ENCODE results near the gene DYNC2H1.
A peak's percentile ranks its signal among the peaks of the same experiment; 100 is the strongest.
"Not testable (repeated sequence)": the region's sequence is repeated elsewhere in the genome, so short reads cannot be mapped to it uniquely, and the experiment has no call there.

The DYNC2H1 gene

DNA sequence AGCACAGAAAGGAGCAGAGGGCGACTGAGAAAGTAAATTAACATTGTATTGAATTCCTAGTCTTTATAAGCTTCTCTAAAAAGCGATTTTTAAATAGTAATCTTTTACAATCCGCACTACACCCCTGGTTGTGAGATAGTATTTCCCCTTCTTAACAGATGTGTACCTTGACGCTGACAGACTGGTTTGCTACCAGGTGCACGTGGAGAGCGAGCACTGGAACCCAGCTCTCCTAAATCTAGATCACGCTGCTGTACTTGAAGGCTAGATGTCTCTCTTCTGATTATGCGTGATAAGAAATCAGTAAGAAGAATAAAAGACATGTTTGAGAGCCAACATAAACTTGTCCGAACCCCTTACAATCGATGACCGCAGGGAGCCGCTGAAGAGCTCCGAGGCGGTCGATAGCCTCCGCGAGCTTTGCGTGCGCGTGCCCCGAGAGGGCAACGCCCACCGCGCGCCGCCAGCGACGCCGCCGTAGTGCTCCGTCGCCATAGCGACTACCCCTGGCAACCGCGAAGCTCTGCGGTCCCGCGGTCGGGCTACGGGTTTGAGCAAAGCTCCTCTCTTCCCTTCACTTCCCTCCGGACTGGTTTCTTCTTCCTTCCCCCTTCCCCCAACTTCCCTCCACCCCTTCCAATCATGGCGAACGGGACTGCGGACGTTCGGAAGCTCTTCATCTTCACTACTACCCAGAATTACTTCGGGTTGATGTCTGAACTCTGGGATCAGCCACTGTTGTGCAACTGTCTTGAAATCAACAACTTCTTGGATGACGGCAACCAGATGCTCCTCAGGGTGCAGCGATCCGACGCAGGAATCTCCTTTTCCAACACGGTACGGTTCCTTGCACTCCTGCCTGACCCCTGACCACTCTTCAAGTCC is at the start of gene DYNC2H1:
TSS of gene DYNC2H1 (plus strand) at position 494 of the 885 bp plus-strand sequence. CDS start at position 643, 149 bp downstream.
- peak; percentile 80 to 81 for DNase-seq

DNA sequence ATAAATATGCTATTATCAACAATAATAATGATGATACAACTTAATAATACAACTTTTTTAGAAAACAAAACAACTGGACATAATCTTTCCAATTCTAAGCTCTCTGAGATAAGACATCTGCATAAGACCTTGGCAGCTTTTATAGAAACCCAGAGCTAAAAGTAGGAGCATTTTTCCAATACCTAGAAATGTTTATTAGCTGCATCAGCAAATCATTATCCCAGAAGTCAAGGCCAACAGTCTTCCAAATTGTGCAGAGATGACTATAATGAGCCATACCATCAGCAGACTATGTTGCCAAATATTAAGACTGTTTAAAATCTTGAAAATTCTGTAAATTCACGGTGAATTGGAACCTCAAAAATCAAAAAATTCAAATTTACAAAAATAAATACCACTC is 47.6 kb upstream of the DYNC2H1 start:
- DNase-seq, result no peak

DNA sequence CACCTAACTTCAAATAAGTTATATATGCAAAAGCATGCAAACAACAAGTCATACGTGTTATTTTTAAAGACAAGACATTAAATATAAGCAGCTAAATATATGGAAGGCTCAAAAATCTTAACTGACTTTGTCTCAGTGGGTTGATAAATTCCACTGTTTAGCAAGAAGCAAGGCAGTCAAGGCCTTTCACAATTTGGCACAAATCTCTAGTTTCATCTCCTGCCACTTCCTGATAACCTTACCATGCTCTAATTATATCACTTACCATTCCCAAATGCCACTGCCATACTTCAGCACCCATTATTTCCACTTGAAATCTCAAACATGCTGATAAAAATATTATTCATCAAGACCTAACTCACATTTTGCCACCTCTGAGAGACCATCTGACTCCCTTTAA is 42.1 kb upstream of the DYNC2H1 start:
- no peak for DNase-seq

DNA sequence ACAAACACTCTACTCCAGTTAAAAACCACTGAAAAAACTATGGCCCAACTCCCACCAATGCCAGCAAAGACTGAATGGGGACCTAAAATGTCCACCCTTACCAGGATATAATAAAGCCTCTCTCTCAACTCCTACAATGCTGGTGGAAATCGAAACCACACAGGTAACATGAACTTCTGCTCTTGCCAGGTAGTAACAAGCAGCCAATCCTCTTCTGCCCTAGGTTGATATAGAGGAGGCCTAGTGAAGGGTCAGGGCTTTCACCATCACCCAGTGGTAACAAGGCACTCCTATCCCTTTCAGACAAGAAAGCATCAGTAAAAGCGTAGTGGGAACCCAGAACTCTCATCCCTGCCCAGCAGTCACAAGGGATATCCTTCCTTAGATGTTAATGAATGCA is 39.9 kb upstream of the DYNC2H1 start:
- no peak for DNase-seq

GRCh38 chr11:103070142-103070541 is 39.1 kb upstream of the DYNC2H1 start:
- no peak for DNase-seq

- no peak for DNase-seq
These were observed 38.2 kb upstream of the DYNC2H1 start for GRCh38 chr11:103071008-103071407.

DNA sequence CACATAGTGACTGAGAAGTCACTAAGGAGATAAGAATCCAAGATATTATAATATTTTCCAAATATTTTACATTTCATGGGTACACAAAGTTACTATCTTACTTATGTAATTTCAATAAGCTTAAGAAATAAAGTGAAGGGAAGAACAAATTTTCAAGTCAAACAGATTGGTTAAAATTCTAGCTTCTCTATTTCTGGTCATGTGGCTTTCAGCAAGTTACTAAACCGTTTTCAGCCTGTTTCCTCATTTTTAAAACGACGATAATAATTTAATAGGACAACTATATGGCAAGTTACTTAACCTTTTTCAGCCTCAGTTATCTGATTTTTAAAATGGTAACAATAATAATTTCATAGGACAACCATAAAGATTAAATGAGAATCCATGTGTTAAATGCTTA is 32.9 kb upstream of the DYNC2H1 start:
- DNase-seq, result no peak

GRCh38 chr11:103077554-103077953 is 31.7 kb upstream of the DYNC2H1 start:
- no peak for DNase-seq

GRCh38 chr11:103078710-103079109 is 30.5 kb upstream of the DYNC2H1 start:
- no peak for DNase-seq

- no peak for DNase-seq
These were observed 29.4 kb upstream of the DYNC2H1 start for GRCh38 chr11:103079833-103080232.

DNA sequence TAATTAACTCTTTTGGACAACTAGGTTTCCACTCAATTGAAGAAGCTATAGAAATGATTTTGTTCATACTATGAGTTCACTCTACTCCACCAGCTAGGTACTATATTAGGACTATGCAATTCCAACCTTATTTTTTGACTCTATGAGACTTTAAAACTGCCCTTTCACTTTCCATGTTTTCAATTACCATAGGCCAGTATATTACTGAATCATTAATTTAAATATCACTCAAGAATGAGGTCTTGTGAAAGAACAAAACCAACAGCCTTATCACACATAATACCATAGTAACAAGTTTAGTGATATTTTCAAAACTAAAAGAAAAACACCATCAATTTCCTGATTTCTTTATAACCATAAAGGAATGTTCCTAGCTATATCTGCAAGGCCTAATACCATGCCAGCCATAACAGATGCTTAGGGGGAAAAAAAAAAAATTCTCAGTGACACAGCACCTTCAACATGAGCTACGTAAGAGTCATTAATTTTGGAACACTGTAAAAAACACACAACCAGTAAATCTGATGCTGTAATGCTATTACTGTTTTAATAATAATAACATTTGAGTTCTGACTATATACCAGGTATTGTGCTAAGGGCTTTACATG is 23.4 kb upstream of the DYNC2H1 start:
- no peak for DNase-seq

DNA sequence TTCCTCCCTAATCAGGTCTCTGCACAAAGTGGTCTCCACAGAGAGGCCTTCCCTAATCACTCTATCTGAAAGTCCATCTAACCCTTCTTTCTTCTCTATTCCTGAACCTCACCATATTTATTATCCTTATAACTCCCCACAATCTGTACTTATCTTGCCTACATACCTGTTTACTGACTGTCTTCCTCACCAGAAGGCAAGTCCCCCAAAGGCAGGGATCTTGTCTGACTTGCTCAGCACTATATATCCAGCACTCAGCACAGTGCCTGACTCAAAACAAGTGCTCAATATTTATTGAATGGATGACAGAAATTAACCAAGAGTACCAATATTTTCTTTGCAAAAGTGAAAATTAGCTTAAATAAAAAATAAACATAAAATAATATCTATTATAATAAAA is 22.8 kb upstream of the DYNC2H1 start:
- no peak for DNase-seq

DNA sequence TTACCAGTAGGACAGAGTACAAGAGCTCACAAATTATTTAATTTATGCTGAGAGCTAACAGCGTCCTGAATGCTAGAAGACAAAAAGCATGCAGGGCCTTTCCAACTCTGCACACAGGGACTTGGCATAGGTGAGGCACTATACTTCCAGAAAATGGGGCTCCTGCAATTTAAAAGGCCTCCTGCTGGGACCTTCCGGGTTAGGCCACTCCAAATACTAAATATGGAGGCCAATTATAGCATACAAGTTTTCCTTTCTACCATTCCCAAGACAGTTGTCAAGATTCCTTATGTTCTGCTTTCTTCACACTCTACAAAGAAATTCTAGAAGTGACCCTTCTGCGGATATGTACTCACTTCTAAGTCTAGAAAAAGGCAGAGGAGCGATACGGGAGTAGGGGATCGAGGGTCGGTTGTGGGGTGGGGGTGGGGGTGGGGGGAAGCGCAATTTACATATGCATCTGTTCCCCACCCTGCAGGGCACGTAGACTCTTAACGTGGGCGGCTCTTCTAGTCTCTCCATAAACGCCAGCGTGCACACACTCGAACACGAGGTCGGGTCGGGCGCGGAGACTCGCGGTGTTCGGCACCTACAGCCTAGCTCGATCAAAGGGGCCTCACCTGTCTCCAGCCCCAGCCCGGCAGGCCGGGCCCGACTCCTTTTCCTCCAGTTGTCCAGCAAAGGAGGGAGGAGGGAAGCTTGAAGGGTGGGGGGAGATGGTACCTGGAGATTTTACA is 18.0 kb upstream of the DYNC2H1 start:
- DNase-seq, result peak; percentile 28 to 33

GRCh38 chr11:103091801-103092524 is 17.3 kb upstream of the DYNC2H1 start, which contains the start of gene DCUN1D5:
Gene DCUN1D5 (minus strand): TSS chr11:103092160. CDS start chr11:103091872, 288 bp downstream.
- DNase-seq, result peak; percentile 93

- DNase-seq, result no peak
These were observed 11.9 kb upstream of the DYNC2H1 start for GRCh38 chr11:103097279-103097678.

GRCh38 chr11:103109818-103110388 is 677 bp downstream of the DYNC2H1 start:
- DNase-seq, result peak in 1 of 2 donors; percentile 4

DNA sequence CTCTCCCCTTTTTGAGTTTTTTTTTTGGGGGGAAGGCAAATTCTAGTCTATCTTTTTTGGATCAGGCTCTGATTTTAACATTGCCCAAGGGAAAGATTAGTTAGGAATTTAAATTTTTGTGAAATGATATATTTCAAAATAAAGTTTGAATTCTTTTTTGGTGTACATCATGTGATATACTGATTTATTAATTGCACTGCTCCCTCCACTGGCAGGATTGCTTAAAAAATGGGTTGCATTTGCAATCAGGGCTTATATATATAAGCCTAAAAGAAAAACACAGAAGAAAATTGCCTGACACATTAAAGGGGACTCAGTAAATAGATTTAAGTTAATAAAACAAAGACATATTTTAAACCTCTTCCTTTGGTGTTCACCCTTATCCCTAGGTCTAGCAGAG is 1.2 kb downstream of the DYNC2H1 start:
- DNase-seq, result no peak

- no peak for DNase-seq
These were observed 2.2 kb downstream of the DYNC2H1 start for GRCh38 chr11:103111400-103111799.

- DNase-seq, result no peak
These were observed 3.1 kb downstream of the DYNC2H1 start for GRCh38 chr11:103112364-103112763.

DNA sequence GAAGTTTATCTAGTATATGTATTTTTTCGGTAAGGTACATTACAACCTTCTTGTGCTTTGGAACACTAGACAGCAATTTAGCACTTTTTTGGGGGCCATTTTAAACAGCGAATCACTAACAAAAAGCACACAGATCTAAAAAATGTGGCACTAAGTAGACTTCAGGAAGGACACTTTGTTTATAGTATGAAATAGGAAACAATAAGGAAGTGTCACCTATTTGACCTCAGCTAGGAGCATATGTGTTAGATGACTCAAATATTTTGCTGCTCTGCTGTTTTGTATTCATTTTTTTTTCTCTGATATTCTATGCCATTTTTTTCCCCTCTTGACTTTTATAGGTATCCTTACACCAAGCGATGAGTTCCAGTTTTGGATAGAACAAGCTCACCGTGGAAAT is 5.6 kb downstream of the DYNC2H1 start:
- DNase-seq, result no peak

- no peak for DNase-seq
These were observed 16.2 kb downstream of the DYNC2H1 start for GRCh38 chr11:103125462-103125861.

DNA sequence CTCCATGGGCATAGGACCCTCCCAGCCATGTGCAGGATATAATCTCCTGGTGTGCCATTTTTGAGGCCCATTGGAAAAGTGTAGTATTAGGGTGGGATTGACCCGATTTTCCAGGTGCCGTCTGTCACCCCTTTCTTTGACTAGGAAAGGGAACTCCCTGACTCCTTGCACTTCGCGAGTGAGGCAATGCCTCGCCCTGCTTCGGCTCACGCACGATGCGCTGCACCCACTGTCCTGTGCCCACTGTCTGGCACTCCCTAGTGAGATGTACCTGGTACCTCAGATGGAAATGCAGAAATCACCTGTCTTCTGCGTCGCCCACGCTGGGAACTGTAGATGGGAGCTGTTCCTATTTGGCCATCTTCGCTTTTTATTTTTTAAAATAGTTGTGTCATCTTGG is 32.8 kb downstream of the DYNC2H1 start:
- not testable (repeated sequence) for DNase-seq
